ENCODE data around the gene ISG20.

GRCh38 chr15:88634449-88634848 is 4.4 kb upstream of the ISG20 start:
- TF ChIP-seq CTCF (IDR thresholded peaks at IDR 0.05) (no peak), POLR2A (IDR thresholded peaks at IDR 0.05) (no peak)

All from right lobe of liver (tissue), 4 donors.